SH-SY5Y (cell line): ENCODE measurements around the gene DNAJC3.

Source experiments
- GATA2 ChIP-seq: IDR thresholded peaks from 2 replicates; pipeline ENCODE4 v1.6.1; 2011; ENCODE audit warnings: mild to moderate bottlenecking, low read depth, low read length
- GATA3 ChIP-seq: IDR thresholded peaks from 2 replicates; pipeline ENCODE4 v1.6.1; 2011; ENCODE audit warnings: low read depth, mild to moderate bottlenecking, low read length, moderate library complexity

GRCh38 chr13:95698047-95698749 lies 21.3 kb downstream of the DNAJC3 start:
- no peak for TF ChIP-seq GATA3
- no peak for TF ChIP-seq GATA2
